ENCODE results near the gene RPS6KC1.

GRCh38 chr1:213136190-213136917, 85.3 kb downstream of the RPS6KC1 start:
- TF ChIP-seq POLR2A (IDR thresholded peaks at IDR 0.05; ENCODE audit: low read depth, low read length) (no peak), CTCF (conservative IDR thresholded peaks at IDR 0.05; ENCODE audit: low read depth, low read length) (no peak), RAD21 (IDR thresholded peaks at IDR 0.05; ENCODE audit: low read length) (no peak), MAFK (IDR thresholded peaks at IDR 0.05; ENCODE audit: low read depth, low read length) (no peak), SMC3 (IDR thresholded peaks at IDR 0.05; ENCODE audit: low read depth, low read length) (no peak), RFX5 (IDR thresholded peaks at IDR 0.05; ENCODE audit: low read depth, low read length) (no peak), RCOR1 (IDR thresholded peaks at IDR 0.05; ENCODE audit: insufficient replicate concordance, low read length) (no peak), CEBPB (IDR thresholded peaks at IDR 0.05; ENCODE audit: low read depth, low read length) (no peak), ELK1 (IDR thresholded peaks at IDR 0.05; ENCODE audit: borderline replicate concordance, low read depth, low read length) (no peak), CHD1 (IDR thresholded peaks at IDR 0.05; ENCODE audit: low read depth, low read length) (no peak), MAZ (IDR thresholded peaks at IDR 0.05; ENCODE audit: borderline replicate concordance, low read depth, low read length) (no peak)
- TF ChIP-seq, protein P1, sequence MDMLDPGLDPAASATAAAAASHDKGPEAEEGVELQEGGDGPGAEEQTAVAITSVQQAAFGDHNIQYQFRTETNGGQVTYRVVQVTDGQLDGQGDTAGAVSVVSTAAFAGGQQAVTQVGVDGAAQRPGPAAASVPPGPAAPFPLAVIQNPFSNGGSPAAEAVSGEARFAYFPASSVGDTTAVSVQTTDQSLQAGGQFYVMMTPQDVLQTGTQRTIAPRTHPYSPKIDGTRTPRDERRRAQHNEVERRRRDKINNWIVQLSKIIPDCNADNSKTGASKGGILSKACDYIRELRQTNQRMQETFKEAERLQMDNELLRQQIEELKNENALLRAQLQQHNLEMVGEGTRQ (IDR thresholded peaks at IDR 0.05; ENCODE audit: low read depth, low read length) = no peak
